PC-9 (cell line): ENCODE data around the gene NLRX1. TPM values are rescaled to one million over a fixed set of nuclear protein-coding genes. Genes with fewer than 3 reads are reported as not detected.

Experiments used
- BruUV-seq: library from RNA; stranded (reverse); fragments of 400-500 nt; replicated peaks from 2 replicates; lab custom pipeline; 2021; lab: Mats Ljungman, UMichigan
- CTCF ChIA-PET: fragments of 300-600 bp; sonication (Branson Sonifier 250); formaldehyde crosslinking; loops from one replicate; lab custom pipeline; 2022; ENCODE audit warnings: antibody characterized with exemption; lab: Charles Lee
- POLR2A ChIA-PET: fragments of 300-600 bp; sonication (Branson Sonifier 250); formaldehyde crosslinking; loops from one replicate; lab custom pipeline; 2022; ENCODE audit warnings: antibody characterized with exemption; ENCODE audit not compliant: unreplicated experiment; lab: Charles Lee
- DNase-seq, 2 experiments: peaks; one replicate each; pipeline versions ENCODE4 v3.0.0 to v3.0.0-alpha.2; 2015 to 2022; ENCODE audit warnings: mixed read lengths in 1 of 2
- H2AFZ ChIP-seq: fragments of 200-600 bp; sonication (generic); 2 replicates; pipeline ENCODE4 v1.8.1; 2017; ENCODE audit warnings: antibody characterized with exemption
- H3F3A ChIP-seq: fragments of 200-600 bp; sonication (generic); 2 replicates; pipeline ENCODE4 v1.8.1; 2017; ENCODE audit warnings: antibody characterized with exemption, mild to moderate bottlenecking, low read depth; ENCODE audit not compliant: insufficient read depth
- H3K27ac ChIP-seq: fragments of 200-600 bp; sonication (generic); 2 replicates; pipeline ENCODE4 v1.6.1; 2016; ENCODE audit warnings: mixed run types
- H3K27me3 ChIP-seq: fragments of 200-600 bp; sonication (generic); 2 replicates; pipeline ENCODE4 v1.6.1; 2016; ENCODE audit warnings: low read depth, mixed run types; ENCODE audit not compliant: insufficient read depth
- H3K36me3 ChIP-seq: fragments of 200-600 bp; sonication (generic); 2 replicates; pipeline ENCODE4 v1.6.1; 2016; ENCODE audit warnings: low read depth, mixed run types
- H3K4me1 ChIP-seq: fragments of 200-600 bp; sonication (generic); replicated peaks from 2 replicates; pipeline ENCODE4 v1.6.1; 2016; ENCODE audit warnings: mixed run types; ENCODE audit not compliant: insufficient read depth
- H3K4me2 ChIP-seq: fragments of 200-600 bp; sonication (generic); 2 replicates; pipeline ENCODE4 v1.6.1; 2017; ENCODE audit warnings: mixed run types
- H3K4me3 ChIP-seq: fragments of 200-600 bp; sonication (generic); 2 replicates; pipeline ENCODE4 v1.6.1; 2016; ENCODE audit warnings: mixed run types
- H3K79me2 ChIP-seq: fragments of 200-600 bp; sonication (generic); 2 replicates; pipeline ENCODE4 v1.6.1; 2017; ENCODE audit warnings: low read depth, mixed run types
- H3K9me2 ChIP-seq: fragments of 200-600 bp; sonication (generic); 2 replicates; pipeline ENCODE4 v1.8.1; 2017; ENCODE audit warnings: mild to moderate bottlenecking; ENCODE audit not compliant: insufficient read depth
- H3K9me3 ChIP-seq: fragments of 200-600 bp; sonication (generic); 2 replicates; pipeline ENCODE4 v1.8.1; 2016; ENCODE audit warnings: low read depth; ENCODE audit not compliant: insufficient read depth
- H4K20me1 ChIP-seq: fragments of 200-600 bp; sonication (generic); 2 replicates; pipeline ENCODE4 v1.8.1; 2017; ENCODE audit not compliant: insufficient read depth
- CTCF ChIP-seq: fragments of 200-600 bp; sonication (generic); conservative IDR thresholded peaks from 2 replicates; pipeline ENCODE4 v1.6.1; 2017; ENCODE audit warnings: mixed run types, antibody characterized with exemption, mild to moderate bottlenecking, moderate library complexity
- EZH2 ChIP-seq: fragments of 200-600 bp; sonication (generic); IDR thresholded peaks from 2 replicates; pipeline ENCODE4 v1.8.0; 2017; ENCODE audit warnings: antibody characterized with exemption, low read depth
- intact Hi-C: fragments of 100-400 bp; cut with micrococcal nuclease; formaldehyde crosslinking; loops from one replicate; pipeline ENCODE4 v1.10.0; 2022; ENCODE audit not compliant: unreplicated experiment
- total RNA-seq: library from RNA; stranded (reverse); gene quantifications from 2 replicates; pipeline ENCODE4 v1.2.3, GENCODE V29; 2021

NLRX1 gene
- total RNA-seq, 1 experiment from 2014 or later = 18.4 TPM

GRCh38 chr11:119207415-119207960 is 39.0 kb downstream of the NLRX1 start:
- peaks cover 60% of the 10 kb centered on the region for H3K79me2 ChIP-seq
- BruUV-seq = no TSS peak
- peak overlapping the region; percentile 91 for H3K4me2 ChIP-seq
- peak in 1 of 2 experiments; percentile 56 for DNase-seq
- no peaks in the 10 kb centered on the region for H3K36me3 ChIP-seq
- no peak for TF ChIP-seq CTCF
- no peak for TF ChIP-seq EZH2
- H4K20me1 ChIP-seq = peaks cover 4% of the 10 kb centered on the region
- H3F3A ChIP-seq = peaks cover 17% of the 10 kb centered on the region
- peaks cover 26% of the 10 kb centered on the region for H3K4me1 ChIP-seq
- no peaks in the 10 kb centered on the region for H3K9me2 ChIP-seq
- H3K27ac ChIP-seq = peak overlapping the region; percentile 21; the same call in 1 of the 2 replicates
- intact Hi-C loops = loop anchor here (5.0 kb wide), 3 partner anchors 75 to 265 kb away; partner anchors contain the start of gene MCAM
- no peaks in the 10 kb centered on the region for H3K9me3 ChIP-seq
- ChIA-PET CTCF (no interaction called here), POLR2A (interaction anchor here (0.6 kb wide), 2 partner anchors 100 to 164 kb away, joined by 5 to 21 read pairs; no protein-coding TSS in a partner anchor)
- H3K27me3 ChIP-seq = no peaks in the 10 kb centered on the region
- H2AFZ ChIP-seq = no peak overlapping the region
- peak overlapping the region; percentile 90 for H3K4me3 ChIP-seq

GRCh38 chr11:119209186-119209585 is 40.7 kb downstream of the NLRX1 start:
- intact Hi-C loops = loop anchor here (5.0 kb wide), 3 partner anchors 73 to 263 kb away; partner anchors contain the start of gene MCAM
- no TSS peak for BruUV-seq
- no peak overlapping the region for H3K4me2 ChIP-seq
- no peak overlapping the region for H3K4me3 ChIP-seq
- H3K79me2 ChIP-seq = peaks cover 77% of the 10 kb centered on the region
- DNase-seq = no peak
- peaks cover 21% of the 10 kb centered on the region for H3F3A ChIP-seq
- H3K4me1 ChIP-seq = peaks cover 26% of the 10 kb centered on the region
- H3K27me3 ChIP-seq = no peaks in the 10 kb centered on the region
- no peaks in the 10 kb centered on the region for H3K36me3 ChIP-seq
- CTCF ChIA-PET = no interaction called here
- H2AFZ ChIP-seq = no peak overlapping the region
- POLR2A ChIA-PET = no interaction called here
- H3K27ac ChIP-seq = no peak overlapping the region
- H3K9me2 ChIP-seq = no peaks in the 10 kb centered on the region
- H4K20me1 ChIP-seq = peaks cover 4% of the 10 kb centered on the region
- no peaks in the 10 kb centered on the region for H3K9me3 ChIP-seq
- no peak for TF ChIP-seq EZH2
- no peak for TF ChIP-seq CTCF

- DNase-seq = no peak
- peaks cover 86% of the 10 kb centered on the region for H3K79me2 ChIP-seq
- intact Hi-C loops = no loop called here
- BruUV-seq = no TSS peak
- H4K20me1 ChIP-seq = peaks cover 4% of the 10 kb centered on the region
- H2AFZ ChIP-seq = no peak overlapping the region
- TF ChIP-seq EZH2 (no peak), CTCF (no peak)
- H3K9me3 ChIP-seq = no peaks in the 10 kb centered on the region
- no peaks in the 10 kb centered on the region for H3K27me3 ChIP-seq
- POLR2A ChIA-PET = no interaction called here
- no peaks in the 10 kb centered on the region for H3K9me2 ChIP-seq
- no peak overlapping the region for H3K27ac ChIP-seq
- no peaks in the 10 kb centered on the region for H3K36me3 ChIP-seq
- CTCF ChIA-PET = no interaction called here
- no peak overlapping the region for H3K4me2 ChIP-seq
- H3K4me1 ChIP-seq = peaks cover 23% of the 10 kb centered on the region
- no peak overlapping the region for H3K4me3 ChIP-seq
- H3F3A ChIP-seq = peaks cover 21% of the 10 kb centered on the region
Observed at GRCh38 chr11:119210050-119210449, 41.5 kb downstream of the NLRX1 start.
